Left kidney (tissue), 1 donor: ENCODE measurements around the gene EIF4A3. TPM values are rescaled to one million over a fixed set of nuclear protein-coding genes. Genes with fewer than 3 reads are reported as not detected.

ENCODE experiments used
- polyA plus RNA-seq: library from polyadenylated mRNA; unstranded; fragments of 120-200 nt; gene quantifications from one replicate; pipeline ENCODE4 v1.2.1, GENCODE V29; 2013; ENCODE audit not compliant: insufficient read length

EIF4A3 gene
- polyA plus RNA-seq, 1 donor = 106 TPM

Other genes with a start within 250 kb of the EIF4A3 start
- gene TBC1D16, start 111.3 kb downstream of the EIF4A3 start, polyA plus RNA-seq = 33.1 TPM
- 21.5 TPM for gene CCDC40, start 110.5 kb downstream of the EIF4A3 start, polyA plus RNA-seq
- 33.3 TPM for gene GAA, start 45.5 kb downstream of the EIF4A3 start, polyA plus RNA-seq
- gene CARD14, start 22.9 kb upstream of the EIF4A3 start, polyA plus RNA-seq = 2.2 TPM
- gene SGSH, start 73.2 kb upstream of the EIF4A3 start, polyA plus RNA-seq = 41.8 TPM
- 27.2 TPM for gene SLC26A11, start 73.3 kb upstream of the EIF4A3 start, polyA plus RNA-seq
- gene RNF213, start 113.7 kb upstream of the EIF4A3 start, polyA plus RNA-seq = 99.9 TPM